Stimulated activated naive CD4-positive, alpha-beta T cell treated with Interleukin-2 at 50 U/mL for 16 hours (primary cell): ENCODE measurements around the gene RUNX1.

ENCODE experiments used
- DNase-seq: peaks from one replicate; lab custom pipeline; 2025; lab: John Stamatoyannopoulos, UW

Gene RUNX1

DNA sequence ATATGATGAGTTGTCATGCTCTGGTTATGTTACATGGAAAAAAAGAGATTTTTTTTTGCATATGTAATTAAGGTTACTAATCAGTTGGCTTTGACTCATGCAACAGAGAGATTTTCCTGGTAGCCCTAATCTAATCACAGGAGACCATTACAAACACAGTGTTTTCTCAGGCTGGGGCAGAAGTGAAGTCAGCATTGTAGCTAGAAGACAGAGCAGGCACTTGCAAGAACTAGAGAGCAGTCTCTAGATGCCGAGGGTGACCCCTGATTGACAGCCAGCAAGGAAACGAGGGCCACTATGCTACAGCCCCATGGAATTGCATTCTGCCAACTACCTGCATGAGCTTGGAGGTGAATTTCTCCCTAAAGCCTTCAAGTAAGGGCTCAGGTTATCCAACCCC is 151.3 kb downstream of the RUNX1 start:
- no peak for DNase-seq

DNA sequence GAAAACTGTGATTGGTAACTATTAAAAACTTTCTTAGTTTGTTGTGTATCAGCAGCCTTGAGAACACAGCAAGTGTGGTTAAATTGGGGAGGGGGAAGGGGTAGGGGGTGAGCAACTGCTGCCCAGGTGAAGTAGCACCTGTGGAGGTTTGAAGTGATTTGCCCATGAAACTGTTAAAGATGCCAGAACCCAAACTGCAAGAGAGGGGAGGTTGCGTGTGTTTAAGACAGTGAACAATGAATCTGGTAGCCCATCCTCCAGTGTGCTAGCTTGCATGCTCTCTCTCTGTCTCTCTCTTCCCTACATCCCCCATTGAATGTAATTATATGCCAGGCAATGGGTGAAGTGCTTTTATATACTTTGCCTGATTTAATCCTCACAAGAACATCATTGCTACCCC is 154.7 kb downstream of the RUNX1 start:
- no peak for DNase-seq

DNA sequence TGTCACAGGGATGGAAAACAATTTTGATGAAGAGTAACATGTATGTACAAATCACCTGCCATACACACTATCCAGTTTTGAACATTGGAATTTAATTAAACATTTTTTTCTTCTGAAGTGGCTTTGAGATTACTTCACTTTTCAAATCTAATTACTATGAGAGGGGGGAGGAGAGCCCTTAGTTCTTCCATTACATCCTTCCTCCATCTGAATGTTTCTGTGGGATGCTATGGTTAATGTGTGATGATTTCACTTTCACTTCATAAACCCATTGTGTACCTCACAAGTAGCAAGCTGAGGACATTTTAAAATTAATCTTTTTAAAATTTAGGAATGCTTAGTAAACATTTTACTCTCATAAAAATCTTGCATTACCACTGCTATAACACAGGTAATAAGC is 156.9 kb downstream of the RUNX1 start:
- DNase-seq = no peak

DNA sequence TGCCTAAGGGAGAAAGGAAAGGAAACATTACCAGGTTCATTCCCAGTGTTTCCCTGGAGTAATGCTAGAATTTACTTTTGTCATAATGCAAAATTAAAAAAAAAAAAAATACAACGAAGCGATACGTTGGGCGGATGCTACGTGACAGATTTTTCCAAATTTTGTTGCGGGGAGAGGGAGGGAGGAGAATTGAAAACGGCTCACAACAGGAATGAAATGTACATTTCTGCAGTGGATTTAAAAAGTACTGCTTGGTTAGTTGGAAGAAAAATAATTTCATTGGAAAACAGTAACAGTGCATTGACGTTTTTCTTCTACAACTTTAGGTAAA is 157.5 kb downstream of the RUNX1 start:
- no peak for DNase-seq

DNA sequence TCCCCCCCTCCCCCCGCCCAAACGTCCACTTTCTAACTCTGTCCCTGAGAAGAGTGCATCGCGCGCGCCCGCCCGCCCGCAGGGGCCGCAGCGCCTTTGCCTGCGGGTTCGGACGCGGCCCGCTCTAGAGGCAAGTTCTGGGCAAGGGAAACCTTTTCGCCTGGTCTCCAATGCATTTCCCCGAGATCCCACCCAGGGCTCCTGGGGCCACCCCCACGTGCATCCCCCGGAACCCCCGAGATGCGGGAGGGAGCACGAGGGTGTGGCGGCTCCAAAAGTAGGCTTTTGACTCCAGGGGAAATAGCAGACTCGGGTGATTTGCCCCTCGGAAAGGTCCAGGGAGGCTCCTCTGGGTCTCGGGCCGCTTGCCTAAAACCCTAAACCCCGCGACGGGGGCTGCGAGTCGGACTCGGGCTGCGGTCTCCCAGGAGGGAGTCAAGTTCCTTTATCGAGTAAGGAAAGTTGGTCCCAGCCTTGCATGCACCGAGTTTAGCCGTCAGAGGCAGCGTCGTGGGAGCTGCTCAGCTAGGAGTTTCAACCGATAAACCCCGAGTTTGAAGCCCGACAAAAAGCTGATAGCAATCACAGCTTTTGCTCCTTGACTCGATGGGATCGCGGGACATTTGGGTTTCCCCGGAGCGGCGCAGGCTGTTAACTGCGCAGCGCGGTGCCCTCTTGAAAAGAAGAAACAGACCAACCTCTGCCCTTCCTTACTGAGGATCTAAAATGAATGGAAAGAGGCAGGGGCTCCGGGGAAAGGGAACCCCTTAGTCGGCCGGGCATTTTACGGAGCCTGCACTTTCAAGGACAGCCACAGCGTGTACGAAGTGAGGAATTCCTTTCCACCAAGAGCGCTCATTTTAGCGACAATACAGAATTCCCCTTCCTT is 158.1 kb downstream of the RUNX1 start:
- no peak for DNase-seq

DNA sequence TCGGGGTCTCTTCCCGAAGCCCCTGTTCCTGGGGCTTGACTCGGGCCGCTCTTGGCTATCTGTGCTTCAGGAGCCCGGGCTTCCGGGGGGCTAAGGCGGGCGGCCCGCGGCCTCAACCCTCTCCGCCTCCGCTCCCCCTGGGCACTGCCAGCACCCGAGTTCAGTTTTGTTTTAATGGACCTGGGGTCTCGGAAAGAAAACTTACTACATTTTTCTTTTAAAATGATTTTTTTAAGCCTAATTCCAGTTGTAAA is 158.7 kb downstream of the RUNX1 start:
- no peak for DNase-seq

DNA sequence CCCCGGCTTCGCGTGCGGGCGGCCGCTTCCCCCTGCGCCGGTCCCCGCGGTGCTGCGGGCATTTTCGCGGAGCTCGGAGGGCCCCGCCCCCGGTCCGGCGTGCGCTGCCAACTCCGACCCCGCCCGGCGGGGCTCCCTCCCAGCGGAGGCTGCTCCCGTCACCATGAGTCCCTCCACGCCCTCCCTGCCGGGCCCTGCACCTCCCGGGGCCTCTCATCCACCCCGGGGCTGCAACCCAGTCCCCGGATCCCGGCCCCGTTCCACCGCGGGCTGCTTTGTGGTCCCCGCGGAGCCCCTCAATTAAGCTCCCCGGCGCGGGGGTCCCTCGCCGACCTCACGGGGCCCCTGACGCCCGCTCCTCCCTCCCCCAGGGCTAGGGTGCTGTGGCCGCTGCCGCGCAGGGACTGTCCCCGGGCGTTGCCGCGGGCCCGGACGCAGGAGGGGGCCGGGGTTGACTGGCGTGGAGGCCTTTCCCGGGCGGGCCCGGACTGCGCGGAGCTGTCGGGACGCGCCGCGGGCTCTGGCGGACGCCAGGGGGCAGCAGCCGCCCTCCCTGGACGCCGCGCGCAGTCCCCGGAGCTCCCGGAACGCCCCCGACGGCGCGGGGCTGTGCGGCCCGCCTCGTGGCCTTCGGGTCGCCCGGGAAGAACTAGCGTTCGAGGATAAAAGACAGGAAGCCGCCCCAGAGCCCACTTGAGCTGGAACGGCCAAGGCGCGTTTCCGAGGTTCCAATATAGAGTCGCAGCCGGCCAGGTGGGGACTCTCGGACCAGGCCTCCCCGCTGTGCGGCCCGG is 159.2 kb downstream of the RUNX1 start:
- peak; percentile 74 for DNase-seq

DNA sequence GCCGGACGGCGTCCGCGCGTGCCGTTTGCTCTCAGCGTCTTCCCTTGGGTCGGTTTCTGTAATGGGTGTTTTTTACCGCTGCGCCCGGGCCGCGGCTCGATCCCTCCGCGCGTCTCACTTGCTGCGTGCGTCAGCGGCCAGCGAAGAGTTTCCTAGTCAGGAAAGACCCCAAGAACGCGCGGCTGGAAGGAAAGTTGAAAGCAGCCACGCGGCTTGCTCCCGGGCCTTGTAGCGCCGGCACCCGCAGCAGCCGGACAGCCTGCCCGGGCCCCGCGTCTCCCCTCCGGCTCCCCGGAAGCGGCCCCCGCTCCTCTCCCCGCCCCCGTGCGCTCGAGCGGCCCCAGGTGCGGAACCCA is 159.8 kb downstream of the RUNX1 start:
- peak; percentile 72 for DNase-seq

DNA sequence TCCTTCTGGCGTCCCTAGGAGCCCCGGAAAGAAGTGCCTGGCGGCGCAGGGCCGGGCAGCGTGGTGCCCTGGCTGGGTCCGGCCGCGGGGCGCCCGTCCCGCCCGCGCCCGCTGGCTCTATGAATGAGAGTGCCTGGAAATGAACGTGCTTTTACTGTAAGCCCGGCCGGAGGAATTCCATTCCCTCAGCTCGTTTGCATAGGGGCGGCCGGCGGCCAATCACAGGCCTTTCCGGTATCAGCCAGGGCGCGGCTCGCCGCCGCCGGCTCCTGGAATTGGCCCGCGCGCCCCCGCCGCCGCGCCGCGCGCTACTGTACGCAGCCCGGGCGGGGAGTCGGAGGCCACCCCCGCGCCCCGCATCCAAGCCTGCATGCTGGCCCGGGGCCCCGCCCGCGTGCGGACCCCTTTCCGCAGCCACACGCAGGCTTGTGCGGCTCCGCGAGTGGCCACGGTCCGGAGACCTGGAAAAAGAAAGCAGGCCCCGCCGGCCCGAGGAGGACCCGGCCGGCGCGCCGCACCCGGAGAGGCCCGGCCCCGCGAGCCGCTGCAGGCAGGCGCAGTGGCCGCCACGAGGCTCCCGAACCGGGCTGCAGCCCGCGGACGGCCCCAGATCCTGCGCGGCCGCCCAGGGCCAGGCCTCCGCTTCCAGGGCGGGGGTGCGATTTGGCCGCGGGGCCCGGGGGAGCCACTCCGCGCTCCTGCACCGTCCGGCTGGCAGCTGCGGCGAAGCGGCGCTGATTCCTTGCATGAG is 160.4 kb downstream of the RUNX1 start:
- DNase-seq = peak; percentile 80

DNA sequence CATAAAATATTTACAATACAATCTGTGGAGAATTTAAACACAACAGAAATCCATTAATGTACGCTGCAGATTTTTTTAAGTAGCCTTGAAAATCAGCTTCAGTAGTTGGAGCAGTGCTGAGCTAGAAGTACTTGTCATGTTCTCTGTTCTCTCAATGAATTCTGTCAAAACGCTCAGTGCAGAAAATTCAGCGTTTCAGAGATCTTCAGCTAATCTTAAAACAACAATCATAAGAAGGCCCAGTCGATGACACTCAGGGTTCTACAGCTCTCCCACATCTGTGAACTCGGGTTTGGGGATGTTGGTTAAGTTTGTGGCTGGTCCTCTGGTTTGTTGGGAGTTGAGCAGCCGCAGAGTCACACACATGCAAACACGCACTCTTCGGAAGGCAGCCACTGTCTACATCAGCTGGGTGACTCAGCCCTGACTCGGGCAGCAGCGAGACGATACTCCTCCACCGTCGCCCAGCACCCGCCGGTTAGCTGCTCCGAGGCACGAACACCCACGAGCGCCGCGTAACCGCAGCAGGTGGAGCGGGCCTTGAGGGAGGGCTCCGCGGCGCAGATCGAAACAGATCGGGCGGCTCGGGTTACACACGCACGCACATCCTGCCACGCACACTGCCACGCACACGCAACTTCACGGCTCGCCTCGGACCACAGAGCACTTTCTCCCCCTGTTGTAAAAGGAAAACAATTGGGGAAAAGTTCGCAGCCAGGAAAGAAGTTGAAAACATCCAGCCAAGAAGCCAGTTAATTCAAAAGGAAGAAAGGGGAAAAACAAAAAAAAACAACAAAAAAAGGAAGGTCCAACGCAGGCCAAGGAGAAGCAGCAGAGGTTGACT is 161.2 kb downstream of the RUNX1 start:
- peak; percentile 94 for DNase-seq

DNA sequence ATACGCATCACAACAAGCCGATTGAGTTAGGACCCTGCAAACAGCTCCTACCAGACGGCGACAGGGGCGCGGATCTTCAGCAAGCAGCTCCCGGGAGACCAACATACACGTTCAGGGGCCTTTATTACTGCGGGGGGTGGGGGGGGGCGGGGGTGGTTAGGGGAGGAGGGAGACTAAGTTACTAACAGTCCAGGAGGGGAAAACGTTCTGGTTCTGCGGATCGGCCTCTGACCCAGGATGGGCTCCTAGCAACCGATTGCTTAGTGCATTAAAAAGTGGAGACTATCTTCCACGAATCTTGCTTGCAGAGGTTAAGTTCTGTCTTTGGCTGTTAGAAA is 162.0 kb downstream of the RUNX1 start:
- peak; percentile 19 for DNase-seq

DNA sequence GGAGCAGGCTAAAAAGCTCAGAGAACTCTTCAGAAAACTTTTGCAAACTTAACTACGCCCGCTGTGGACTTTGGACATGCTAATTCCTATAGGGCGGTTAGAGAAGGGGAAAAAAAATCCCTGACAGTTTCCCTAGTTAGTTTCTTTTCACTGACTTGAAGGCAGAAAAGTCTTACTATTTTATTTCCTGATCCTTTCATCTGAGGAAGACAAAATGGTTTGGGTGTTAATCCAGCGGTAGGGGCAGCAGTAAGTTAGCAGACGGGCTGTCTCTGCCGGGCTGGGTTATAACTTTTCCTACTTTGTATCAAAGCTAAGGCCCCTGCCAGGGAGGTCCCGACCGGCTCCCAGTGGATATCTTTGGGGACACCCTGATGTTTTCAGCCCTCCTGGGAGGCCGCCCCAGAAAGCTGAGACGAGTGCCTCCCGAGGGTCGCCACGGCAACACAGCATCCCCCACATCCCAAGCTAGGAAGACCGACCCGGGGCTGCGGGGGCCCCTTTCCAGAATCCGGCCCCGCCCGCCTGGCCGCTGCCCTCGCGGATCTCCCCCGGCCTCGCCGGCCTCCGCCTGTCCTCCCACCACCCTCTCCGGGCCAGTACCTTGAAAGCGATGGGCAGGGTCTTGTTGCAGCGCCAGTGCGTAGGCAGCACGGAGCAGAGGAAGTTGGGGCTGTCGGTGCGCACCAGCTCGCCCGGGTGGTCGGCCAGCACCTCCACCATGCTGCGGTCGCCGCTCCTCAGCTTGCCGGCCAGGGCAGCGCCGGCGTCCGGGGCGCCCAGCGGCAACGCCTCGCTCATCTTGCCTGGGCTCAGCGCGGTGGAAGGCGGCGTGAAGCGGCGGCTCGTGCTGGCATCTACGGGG is 162.6 kb downstream of the RUNX1 start:
- DNase-seq = no peak

DNA sequence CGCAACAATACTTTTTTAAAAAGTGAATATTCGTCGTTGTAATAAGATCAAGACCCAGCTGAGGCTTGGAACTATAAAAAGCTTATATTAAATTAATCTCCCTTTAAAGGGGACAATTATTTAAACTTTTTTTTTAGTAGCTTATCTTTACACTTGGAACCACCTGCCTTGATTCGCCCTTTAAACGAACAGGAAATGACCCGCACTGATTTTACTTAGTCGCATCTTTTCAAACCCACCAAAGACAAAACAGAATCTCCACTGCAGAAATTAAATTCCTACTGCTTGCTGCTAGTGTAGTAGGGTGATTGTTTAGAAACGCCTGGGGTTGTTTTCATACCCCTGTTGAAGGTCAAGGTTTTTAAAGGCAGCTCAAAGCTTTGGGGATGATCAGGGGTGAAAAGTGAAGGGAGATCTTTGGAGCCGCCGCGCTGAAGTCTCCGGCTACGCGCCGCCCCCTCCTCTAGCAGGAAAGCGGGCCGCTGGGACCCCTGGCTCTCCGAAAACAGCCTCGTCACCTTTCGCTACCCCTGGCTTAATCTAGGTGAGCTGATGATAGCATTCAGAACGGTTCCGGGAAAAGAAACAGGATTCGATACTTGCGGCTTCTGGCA is 163.4 kb downstream of the RUNX1 start:
- no peak for DNase-seq

DNA sequence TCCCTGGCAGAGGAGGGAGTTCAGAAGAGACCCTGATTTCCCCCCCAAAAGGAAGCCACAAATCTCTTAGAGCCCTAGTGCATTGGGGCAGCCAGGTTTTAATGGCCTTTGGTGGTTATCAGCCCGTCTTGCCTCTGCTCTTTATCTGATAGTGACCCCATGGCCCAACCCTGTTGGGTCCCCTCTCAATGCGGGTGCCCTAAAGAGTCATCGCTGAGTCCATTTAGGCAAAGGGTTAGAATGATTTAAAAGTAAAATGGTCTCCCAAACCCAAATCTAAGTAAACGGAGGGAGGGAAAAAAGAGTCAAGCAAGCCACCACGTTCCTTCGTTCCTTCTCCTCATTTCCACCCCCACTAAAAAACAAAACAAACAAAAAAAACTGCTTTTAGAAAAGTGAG is 164.0 kb downstream of the RUNX1 start:
- no peak for DNase-seq

DNA sequence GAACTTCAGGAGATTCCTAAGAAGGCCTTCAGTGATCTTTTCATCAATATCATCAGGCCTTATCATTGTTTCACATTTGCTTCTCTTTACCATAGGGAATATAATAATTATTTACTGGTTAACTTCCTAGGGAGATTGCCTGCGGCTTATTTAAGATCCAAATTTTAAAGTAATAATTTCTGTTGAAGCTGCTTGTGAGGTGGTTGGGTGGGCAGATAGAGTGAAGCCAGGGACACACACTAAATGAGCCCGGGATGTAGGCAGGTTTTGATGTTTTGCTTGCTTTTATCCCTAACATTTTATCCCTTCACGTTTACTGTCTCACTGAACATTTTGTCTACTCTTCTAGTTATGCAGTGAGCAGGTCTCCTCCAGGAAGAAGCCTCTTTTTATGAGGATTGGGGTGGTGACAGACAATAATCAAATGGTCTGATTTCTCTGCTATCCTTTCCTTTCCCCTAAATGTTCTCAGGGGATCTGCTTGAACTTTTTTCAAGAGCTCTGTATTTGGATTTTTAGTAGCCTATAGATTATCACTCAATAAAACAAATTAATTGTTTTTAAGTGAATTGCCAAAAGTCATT is 164.7 kb downstream of the RUNX1 start:
- DNase-seq = no peak

DNA sequence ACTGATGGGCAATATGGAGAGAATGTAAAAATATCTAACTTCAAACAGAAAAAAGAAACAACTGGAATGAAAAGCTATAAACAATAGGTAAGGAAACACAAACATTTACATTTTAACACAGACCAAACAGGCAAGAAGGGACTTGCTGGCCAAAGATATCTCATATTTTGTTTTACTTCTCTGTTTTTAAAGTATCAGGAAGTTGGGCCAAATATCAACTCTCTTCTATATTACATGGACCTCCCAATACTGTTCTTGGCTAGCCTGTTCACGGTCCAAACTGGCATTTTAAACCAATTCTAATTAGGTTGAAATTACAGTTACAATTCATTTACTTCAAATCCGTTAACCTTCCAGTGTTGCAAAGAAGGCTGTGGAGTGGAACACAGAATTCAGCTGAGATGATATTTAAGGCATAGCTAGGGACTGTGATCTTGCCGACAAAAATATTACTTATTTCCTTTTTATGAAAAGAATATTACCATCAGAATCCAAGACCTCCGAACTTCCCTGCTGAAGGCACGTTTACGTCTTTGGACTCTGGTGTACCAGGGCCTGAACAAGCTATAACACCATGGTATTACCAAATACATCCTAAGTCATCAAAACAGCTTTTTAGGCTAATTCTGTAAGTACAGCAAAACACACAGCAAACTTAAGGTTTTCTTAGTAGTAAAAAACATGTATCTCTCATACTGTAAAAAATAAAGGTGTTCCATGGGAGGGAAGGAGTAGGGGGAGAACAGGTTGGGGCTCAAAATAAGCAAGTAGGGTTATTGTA is 165.4 kb downstream of the RUNX1 start:
- DNase-seq = no peak

DNA sequence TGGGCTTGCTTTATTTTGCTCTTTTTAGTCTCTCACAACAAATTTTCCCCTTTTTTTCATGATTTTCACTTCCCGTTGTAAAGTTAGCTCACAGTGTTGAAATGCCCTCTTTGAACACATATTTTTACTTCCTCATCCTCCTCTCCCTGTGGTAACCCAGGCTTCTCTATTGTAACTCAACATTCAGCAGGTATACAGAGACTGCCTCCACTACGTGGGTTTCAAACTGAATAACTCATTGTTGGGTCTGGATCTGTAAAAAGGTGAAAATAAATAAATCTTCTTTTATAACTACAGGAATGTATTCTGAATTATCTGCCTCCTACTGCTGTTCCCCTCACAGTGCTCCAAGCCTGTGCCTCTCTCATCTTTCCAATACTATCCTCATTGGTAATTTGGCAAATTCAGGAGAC is 166.4 kb downstream of the RUNX1 start:
- no peak for DNase-seq

DNA sequence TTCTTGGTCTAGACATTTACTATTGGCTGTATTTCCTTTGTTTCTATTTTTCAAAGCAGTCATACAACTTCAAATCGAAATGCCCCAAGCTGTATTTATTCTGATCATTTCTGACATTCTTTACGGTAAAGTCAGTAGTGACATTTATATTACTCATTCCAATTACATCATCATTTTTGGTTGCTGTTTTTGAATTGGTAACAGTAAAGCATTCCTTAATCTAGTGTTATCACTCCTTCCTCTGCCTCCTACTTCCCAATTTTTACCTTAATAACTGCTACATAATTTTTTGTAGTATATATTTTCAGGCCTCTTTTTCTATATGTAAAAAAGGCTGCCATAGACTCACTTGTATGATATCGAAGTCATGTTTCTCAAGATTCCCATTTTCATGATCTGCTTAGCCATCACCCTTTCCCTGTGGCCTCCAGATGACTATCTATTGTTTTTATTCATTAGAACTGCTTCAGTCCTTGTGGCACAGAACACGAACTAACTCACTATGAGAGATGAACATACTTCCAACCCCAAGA is 167.2 kb downstream of the RUNX1 start:
- no peak for DNase-seq

DNA sequence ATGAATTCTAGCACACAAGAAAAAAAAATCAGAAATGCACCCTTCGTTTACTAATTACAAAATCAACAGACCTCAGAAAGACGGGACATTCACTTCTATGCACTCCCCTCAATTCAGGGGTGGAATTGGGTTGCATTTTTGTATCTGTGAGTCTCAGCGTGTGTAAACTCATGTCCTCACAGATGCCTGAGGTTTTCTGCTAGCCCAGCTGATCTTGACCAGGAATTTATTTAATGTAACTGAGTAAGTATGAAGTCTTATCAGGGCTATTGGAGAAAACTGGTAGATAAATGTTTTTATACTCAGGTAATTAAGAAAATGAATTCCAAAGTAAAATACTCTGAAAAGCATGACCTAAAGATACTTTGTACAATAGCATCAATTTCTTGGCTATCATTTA is 167.7 kb downstream of the RUNX1 start:
- no peak for DNase-seq
